Measurements from ENCODE around the gene POLH. TPM values are rescaled to one million over a fixed set of nuclear protein-coding genes. Genes with fewer than 3 reads are reported as not detected.

The POLH gene
- total RNA-seq, 1 experiment from 2014 or later: 15.4 TPM

Small RNA genes lying within 50 kb of the gene (small RNA-seq; reads per million reads assigned to genes)
- gene RF00426: not detected

Other genes with a start within 250 kb of the POLH start
- gene ZNF318, start 206.5 kb upstream of the POLH start, total RNA-seq (2014; rRNA removed; shearing (Covaris generic); ENCODE audit: low replicate concordance): 54.5 and 61.8 TPM in 2 replicates
- gene ABCC10, start 148.6 kb upstream of the POLH start, total RNA-seq (2014; rRNA removed; shearing (Covaris generic); ENCODE audit: low replicate concordance): 33.5 and 44.4 TPM in 2 replicates
- gene DLK2, start 120.6 kb upstream of the POLH start, total RNA-seq (2014; rRNA removed; shearing (Covaris generic); ENCODE audit: low replicate concordance): 1.5 and 3.1 TPM in 2 replicates
- gene TJAP1, start 98.6 kb upstream of the POLH start, total RNA-seq (2014; rRNA removed; shearing (Covaris generic); ENCODE audit: low replicate concordance): 16.3 and 17.3 TPM in 2 replicates
- 0.19 and 0.69 TPM in 2 replicates for gene LRRC73, start 65.8 kb upstream of the POLH start, total RNA-seq (2014; rRNA removed; shearing (Covaris generic); ENCODE audit: low replicate concordance)
- gene YIPF3, start 59.3 kb upstream of the POLH start, total RNA-seq (2014; rRNA removed; shearing (Covaris generic); ENCODE audit: low replicate concordance): 50.3 and 66.7 TPM in 2 replicates
- 50.0 and 59.4 TPM in 2 replicates for gene POLR1C, start 59.1 kb upstream of the POLH start, total RNA-seq (2014; rRNA removed; shearing (Covaris generic); ENCODE audit: low replicate concordance)
- 57.9 and 61.2 TPM in 2 replicates for gene XPO5, start 147 bp upstream of the POLH start, total RNA-seq (2014; rRNA removed; shearing (Covaris generic); ENCODE audit: low replicate concordance)
- 70.3 and 72.3 TPM in 2 replicates for gene GTPBP2, start 53.1 kb downstream of the POLH start, total RNA-seq (2014; rRNA removed; shearing (Covaris generic); ENCODE audit: low replicate concordance)
- gene MAD2L1BP, start 59.7 kb downstream of the POLH start, total RNA-seq (2014; rRNA removed; shearing (Covaris generic); ENCODE audit: low replicate concordance): 28.5 and 32.2 TPM in 2 replicates
- not detected in 2 replicates for gene RSPH9, start 68.9 kb downstream of the POLH start, total RNA-seq (2014; rRNA removed; shearing (Covaris generic); ENCODE audit: low replicate concordance)
- gene MRPS18A, start 111.6 kb downstream of the POLH start, total RNA-seq (2014; rRNA removed; shearing (Covaris generic); ENCODE audit: low replicate concordance): 53.2 and 82.4 TPM in 2 replicates
- 146 and 217 TPM in 2 replicates for gene VEGFA, start 194.0 kb downstream of the POLH start, total RNA-seq (2014; rRNA removed; shearing (Covaris generic); ENCODE audit: low replicate concordance)

Measured in Karpas-422 (cell line).